ENCODE measurements around the gene PALLD.

- TF ChIP-seq, protein P1, sequence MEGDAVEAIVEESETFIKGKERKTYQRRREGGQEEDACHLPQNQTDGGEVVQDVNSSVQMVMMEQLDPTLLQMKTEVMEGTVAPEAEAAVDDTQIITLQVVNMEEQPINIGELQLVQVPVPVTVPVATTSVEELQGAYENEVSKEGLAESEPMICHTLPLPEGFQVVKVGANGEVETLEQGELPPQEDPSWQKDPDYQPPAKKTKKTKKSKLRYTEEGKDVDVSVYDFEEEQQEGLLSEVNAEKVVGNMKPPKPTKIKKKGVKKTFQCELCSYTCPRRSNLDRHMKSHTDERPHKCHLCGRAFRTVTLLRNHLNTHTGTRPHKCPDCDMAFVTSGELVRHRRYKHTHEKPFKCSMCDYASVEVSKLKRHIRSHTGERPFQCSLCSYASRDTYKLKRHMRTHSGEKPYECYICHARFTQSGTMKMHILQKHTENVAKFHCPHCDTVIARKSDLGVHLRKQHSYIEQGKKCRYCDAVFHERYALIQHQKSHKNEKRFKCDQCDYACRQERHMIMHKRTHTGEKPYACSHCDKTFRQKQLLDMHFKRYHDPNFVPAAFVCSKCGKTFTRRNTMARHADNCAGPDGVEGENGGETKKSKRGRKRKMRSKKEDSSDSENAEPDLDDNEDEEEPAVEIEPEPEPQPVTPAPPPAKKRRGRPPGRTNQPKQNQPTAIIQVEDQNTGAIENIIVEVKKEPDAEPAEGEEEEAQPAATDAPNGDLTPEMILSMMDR (IDR thresholded peaks at IDR 0.05 in 2 of 3, conservative IDR thresholded peaks at IDR 0.05 in 1 of 3; ENCODE audit: borderline replicate concordance in 1 of 3, insufficient read depth in 1 of 3, low read depth in 2 of 3, low read length in 2 of 3): no peak
- no peak for TF ChIP-seq ATF3 (IDR thresholded peaks at IDR 0.05)
- TF ChIP-seq EZH2 (IDR thresholded peaks at IDR 0.05): no peak
- no peak for TF ChIP-seq JUND (IDR thresholded peaks at IDR 0.05)
- TF ChIP-seq CBX3 (IDR thresholded peaks at IDR 0.05; ENCODE audit: low read depth): no peak
- TF ChIP-seq POLR2AphosphoS5 (IDR thresholded peaks at IDR 0.05; ENCODE audit: low read depth, low read length): no peak
- TF ChIP-seq EZH2phosphoT487 (IDR thresholded peaks at IDR 0.05; ENCODE audit: borderline replicate concordance): no peak
These were observed 169.7 kb downstream of the PALLD start for GRCh38 chr4:168666531-168666930.
